Right lobe of liver (tissue), 4 donors: ENCODE results near the gene KIAA1614.

Experiments used
- CTCF ChIP-seq, 4 donors: fragments of 200-600 bp in 3 of 4; fragments of 450-650 bp in 1 of 4; IDR thresholded peaks; one replicate each; pipeline versions ENCODE4 v1.5.1 to v1.8.0; 2016 to 2022; ENCODE audit warnings: antibody characterized with exemption in 4 of 4, mild to moderate bottlenecking in 2 of 4
- POLR2A ChIP-seq: fragments of 450-650 bp; IDR thresholded peaks from one replicate; pipeline ENCODE4 v1.6.1; 2017; ENCODE audit warnings: antibody characterized with exemption, mild to moderate bottlenecking
- donor health status: DM: no; HTN: no; CAD: no.
- donor health status: DM: no; HTN: no; CAD: no.
- donor health status: DM: no; HTN: yes; CAD: no.

DNA sequence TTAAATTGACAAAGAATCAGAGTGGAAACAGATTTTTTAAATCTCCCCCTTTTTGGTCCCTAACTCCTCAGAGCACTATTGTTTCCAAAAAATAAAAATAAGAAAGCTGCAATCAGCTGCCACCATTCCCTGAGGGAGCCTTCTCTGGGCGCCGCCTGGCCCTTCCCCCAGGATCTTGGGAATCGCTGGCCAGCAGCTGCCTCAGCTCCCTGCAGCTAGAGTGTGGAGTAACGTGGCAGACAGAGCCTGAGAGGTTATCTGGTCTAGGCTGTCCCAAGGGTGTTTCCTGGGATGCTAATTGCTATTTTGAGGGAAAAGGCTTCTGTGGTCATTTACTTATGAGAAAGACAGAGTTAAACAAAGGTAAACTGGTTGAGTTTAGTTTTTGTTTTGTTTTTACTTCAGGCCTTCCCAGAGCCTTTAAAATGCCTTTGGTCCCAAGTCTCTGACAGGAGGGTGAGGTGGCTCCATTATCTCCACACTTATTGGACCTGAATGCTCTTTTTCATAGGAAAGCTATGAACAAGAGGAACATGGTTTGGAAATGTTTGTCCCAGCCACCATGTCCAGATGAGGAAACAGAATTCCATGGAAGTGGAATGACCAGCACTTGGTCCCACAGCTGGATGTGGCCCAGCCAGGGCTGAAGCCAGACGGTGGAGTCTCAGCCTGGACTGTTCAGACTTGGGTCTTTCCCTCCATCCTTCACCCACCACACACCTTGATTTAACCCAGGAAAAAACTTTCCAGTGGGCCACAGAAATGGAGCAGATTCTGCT is 14.1 kb upstream of the KIAA1614 start:
- TF ChIP-seq CTCF (IDR thresholded peaks at IDR 0.05): no peak
- TF ChIP-seq POLR2A: no peak
